ENCODE data around the gene CDK5. TPM values are rescaled to one million over a fixed set of nuclear protein-coding genes. Genes with fewer than 3 reads are reported as not detected.

The CDK5 gene
- total and polyA plus RNA-seq, 2 of the 13 experiments (the other 11 are each of a cell fraction or from before 2014, with no cell fraction given), result 16.4 to 21.3 TPM

DNA sequence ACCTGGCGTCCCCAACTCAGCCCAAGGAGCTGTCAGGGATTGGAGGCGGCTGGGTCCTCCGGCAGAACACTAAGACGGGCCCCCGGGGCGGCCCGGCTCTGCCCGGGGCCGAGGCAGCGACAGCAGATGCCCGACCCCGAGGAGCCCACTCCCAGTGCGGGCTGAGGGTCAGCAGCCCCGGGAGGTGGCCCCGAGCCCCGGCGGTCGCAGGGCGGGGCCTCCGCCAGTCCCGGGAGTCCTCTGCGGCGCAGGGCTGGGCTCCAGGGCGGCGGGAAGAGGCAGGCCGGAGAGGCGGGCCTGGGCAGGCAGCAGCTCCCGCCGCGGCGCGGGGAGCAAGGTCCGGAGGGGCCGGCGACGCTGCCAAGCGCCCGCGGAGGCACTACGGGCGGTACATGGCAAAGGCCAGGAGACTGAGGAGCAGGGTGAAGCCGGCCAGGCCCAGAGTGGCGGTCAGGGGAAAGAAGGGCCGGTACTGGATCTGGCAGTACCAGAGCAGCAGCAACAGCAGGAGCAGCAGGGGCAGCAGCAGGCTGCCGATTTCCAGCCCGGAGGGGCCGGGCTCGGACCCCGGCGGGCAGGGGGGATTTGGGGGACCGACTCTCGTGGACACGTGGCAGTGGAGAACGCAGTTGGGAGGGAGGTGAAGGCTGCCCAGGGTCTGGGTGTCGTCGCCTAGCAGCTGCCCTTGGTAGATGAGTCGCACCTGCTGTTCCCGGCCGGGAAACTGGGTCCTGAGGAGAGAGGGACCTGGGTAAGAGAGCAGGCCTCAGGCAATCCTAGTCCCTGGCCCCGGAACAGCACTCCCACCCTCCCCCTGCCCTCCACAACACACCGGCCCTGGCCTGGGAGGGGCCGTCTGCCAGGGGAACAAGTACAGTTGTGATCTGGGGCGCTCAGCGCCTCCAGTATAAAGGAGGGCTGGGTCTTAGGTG is 23.7 kb upstream of the CDK5 start (continued):
- TF ChIP-seq ZBTB7B (CRISPR knock-in tag; IDR thresholded peaks at IDR 0.05) (no peak), ZNF773 (CRISPR knock-in tag; IDR thresholded peaks at IDR 0.05; ENCODE audit: borderline replicate concordance) (0 out of 2 replicates have a peak, but pooled peaks have one; percentile 9), SATB2 (CRISPR knock-in tag; IDR thresholded peaks at IDR 0.05) (no peak), IKZF4 (CRISPR knock-in tag; IDR thresholded peaks at IDR 0.05; ENCODE audit: borderline replicate concordance, low read depth, not compliant biosample characterization) (no peak), PHF20 (CRISPR knock-in tag; IDR thresholded peaks at IDR 0.05) (no peak), NR2F6 (IDR thresholded peaks at IDR 0.05) (no peak), NR2F6 (CRISPR knock-in tag; IDR thresholded peaks at IDR 0.05) (no peak), RAD21 (CRISPR knock-in tag; IDR thresholded peaks at IDR 0.05) (no peak), CBX2 (IDR thresholded peaks at IDR 0.05; ENCODE audit: low read depth, low read length) (no peak), CBX2 (CRISPR knock-in tag; IDR thresholded peaks at IDR 0.05; ENCODE audit: low read depth) (no peak), SIN3B (IDR thresholded peaks at IDR 0.05; ENCODE audit: low read length) (no peak), ZNF501 (CRISPR knock-in tag; IDR thresholded peaks at IDR 0.05) (0 out of 2 replicates have a peak, but pooled peaks have one; percentile 1), ZNF619 (CRISPR knock-in tag; IDR thresholded peaks at IDR 0.05) (no peak)
- TF ChIP-seq, protein P1, sequence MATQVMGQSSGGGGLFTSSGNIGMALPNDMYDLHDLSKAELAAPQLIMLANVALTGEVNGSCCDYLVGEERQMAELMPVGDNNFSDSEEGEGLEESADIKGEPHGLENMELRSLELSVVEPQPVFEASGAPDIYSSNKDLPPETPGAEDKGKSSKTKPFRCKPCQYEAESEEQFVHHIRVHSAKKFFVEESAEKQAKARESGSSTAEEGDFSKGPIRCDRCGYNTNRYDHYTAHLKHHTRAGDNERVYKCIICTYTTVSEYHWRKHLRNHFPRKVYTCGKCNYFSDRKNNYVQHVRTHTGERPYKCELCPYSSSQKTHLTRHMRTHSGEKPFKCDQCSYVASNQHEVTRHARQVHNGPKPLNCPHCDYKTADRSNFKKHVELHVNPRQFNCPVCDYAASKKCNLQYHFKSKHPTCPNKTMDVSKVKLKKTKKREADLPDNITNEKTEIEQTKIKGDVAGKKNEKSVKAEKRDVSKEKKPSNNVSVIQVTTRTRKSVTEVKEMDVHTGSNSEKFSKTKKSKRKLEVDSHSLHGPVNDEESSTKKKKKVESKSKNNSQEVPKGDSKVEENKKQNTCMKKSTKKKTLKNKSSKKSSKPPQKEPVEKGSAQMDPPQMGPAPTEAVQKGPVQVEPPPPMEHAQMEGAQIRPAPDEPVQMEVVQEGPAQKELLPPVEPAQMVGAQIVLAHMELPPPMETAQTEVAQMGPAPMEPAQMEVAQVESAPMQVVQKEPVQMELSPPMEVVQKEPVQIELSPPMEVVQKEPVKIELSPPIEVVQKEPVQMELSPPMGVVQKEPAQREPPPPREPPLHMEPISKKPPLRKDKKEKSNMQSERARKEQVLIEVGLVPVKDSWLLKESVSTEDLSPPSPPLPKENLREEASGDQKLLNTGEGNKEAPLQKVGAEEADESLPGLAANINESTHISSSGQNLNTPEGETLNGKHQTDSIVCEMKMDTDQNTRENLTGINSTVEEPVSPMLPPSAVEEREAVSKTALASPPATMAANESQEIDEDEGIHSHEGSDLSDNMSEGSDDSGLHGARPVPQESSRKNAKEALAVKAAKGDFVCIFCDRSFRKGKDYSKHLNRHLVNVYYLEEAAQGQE (IDR thresholded peaks at IDR 0.05; ENCODE audit: borderline replicate concordance in 1 of 2, low read depth in 1 of 2, low read length in 2 of 2), result no peak
- TF ChIP-seq, protein P2, sequence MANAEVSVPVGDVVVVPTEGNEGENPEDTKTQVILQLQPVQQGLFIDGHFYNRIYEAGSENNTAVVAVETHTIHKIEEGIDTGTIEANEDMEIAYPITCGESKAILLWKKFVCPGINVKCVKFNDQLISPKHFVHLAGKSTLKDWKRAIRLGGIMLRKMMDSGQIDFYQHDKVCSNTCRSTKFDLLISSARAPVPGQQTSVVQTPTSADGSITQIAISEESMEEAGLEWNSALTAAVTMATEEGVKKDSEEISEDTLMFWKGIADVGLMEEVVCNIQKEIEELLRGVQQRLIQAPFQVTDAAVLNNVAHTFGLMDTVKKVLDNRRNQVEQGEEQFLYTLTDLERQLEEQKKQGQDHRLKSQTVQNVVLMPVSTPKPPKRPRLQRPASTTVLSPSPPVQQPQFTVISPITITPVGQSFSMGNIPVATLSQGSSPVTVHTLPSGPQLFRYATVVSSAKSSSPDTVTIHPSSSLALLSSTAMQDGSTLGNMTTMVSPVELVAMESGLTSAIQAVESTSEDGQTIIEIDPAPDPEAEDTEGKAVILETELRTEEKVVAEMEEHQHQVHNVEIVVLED (CRISPR knock-in tag; IDR thresholded peaks at IDR 0.05; ENCODE audit: borderline replicate concordance), result 0 out of 2 replicates have a peak, but pooled peaks have one; percentile 18
- TF ChIP-seq, protein P3, sequence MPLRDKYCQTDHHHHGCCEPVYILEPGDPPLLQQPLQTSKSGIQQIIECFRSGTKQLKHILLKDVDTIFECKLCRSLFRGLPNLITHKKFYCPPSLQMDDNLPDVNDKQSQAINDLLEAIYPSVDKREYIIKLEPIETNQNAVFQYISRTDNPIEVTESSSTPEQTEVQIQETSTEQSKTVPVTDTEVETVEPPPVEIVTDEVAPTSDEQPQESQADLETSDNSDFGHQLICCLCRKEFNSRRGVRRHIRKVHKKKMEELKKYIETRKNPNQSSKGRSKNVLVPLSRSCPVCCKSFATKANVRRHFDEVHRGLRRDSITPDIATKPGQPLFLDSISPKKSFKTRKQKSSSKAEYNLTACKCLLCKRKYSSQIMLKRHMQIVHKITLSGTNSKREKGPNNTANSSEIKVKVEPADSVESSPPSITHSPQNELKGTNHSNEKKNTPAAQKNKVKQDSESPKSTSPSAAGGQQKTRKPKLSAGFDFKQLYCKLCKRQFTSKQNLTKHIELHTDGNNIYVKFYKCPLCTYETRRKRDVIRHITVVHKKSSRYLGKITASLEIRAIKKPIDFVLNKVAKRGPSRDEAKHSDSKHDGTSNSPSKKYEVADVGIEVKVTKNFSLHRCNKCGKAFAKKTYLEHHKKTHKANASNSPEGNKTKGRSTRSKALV (CRISPR knock-in tag; IDR thresholded peaks at IDR 0.05), result no peak
- TF ChIP-seq, protein P4, sequence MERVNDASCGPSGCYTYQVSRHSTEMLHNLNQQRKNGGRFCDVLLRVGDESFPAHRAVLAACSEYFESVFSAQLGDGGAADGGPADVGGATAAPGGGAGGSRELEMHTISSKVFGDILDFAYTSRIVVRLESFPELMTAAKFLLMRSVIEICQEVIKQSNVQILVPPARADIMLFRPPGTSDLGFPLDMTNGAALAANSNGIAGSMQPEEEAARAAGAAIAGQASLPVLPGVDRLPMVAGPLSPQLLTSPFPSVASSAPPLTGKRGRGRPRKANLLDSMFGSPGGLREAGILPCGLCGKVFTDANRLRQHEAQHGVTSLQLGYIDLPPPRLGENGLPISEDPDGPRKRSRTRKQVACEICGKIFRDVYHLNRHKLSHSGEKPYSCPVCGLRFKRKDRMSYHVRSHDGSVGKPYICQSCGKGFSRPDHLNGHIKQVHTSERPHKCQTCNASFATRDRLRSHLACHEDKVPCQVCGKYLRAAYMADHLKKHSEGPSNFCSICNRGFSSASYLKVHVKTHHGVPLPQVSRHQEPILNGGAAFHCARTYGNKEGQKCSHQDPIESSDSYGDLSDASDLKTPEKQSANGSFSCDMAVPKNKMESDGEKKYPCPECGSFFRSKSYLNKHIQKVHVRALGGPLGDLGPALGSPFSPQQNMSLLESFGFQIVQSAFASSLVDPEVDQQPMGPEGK (CRISPR knock-in tag; IDR thresholded peaks at IDR 0.05), result 0 out of 2 replicates have a peak, but pooled peaks have one; percentile 19

Measured in HepG2 (cell line).